Omental fat pad (tissue), 4 donors: ENCODE results near the gene SLC16A5. TPM values are rescaled to one million over a fixed set of nuclear protein-coding genes. Genes with fewer than 3 reads are reported as not detected.

Experiments used
- ATAC-seq: fragments of 150-250 bp; one replicate; pipeline ENCODE4 v1.9.1; 2016; ENCODE audit warnings: mild to moderate bottlenecking, moderate library complexity; ENCODE audit not compliant: low FRiP score
- DNase-seq: peaks from one replicate; pipeline ENCODE4 v3.0.0-alpha.2; 2019; ENCODE audit warnings: low spot score
- CTCF ChIP-seq, 3 donors: fragments of 450-650 bp; IDR thresholded peaks; one replicate each; pipeline ENCODE4 v1.5.1; 2016 to 2017; ENCODE audit warnings: antibody characterized with exemption in 3 of 3, mild to moderate bottlenecking in 3 of 3, moderate library complexity in 2 of 3
- total RNA-seq, 4 donors: library from RNA; depleted of rRNA; stranded (reverse); fragments of >200 nt; gene quantifications; one replicate each; pipeline ENCODE4 v1.1.0, GENCODE V29; 2016

SLC16A5 gene
- total RNA-seq, 4 donors from 2014 or later: 12.0 to 22.7 (median 16.4) TPM

- TF ChIP-seq CTCF (IDR thresholded peaks at IDR 0.05): no peak
- ATAC-seq (no peak), DNase-seq (no peak)
These were observed 3.4 kb downstream of the SLC16A5 start for GRCh38 chr17:75090871-75091854.

GRCh38 chr17:75091855-75092327 is 4.1 kb downstream of the SLC16A5 start:
- DNase-seq (no peak), ATAC-seq (no peak)
- TF ChIP-seq CTCF (IDR thresholded peaks at IDR 0.05): no peak

GRCh38 chr17:75093548-75094158 is 5.9 kb downstream of the SLC16A5 start:
- ATAC-seq (peak; percentile 57), DNase-seq (no peak)
- TF ChIP-seq CTCF (IDR thresholded peaks at IDR 0.05): no peak

- no peak for TF ChIP-seq CTCF (IDR thresholded peaks at IDR 0.05)
- no peak for ATAC-seq
- DNase-seq: no peak
These were observed 7.2 kb downstream of the SLC16A5 start for GRCh38 chr17:75094871-75095399.

- ATAC-seq (peak; percentile 57), DNase-seq (no peak)
- TF ChIP-seq CTCF (IDR thresholded peaks at IDR 0.05): no peak
These were observed 8.4 kb downstream of the SLC16A5 start for GRCh38 chr17:75096082-75096625.

GRCh38 chr17:75097865-75098264 is 10.1 kb downstream of the SLC16A5 start:
- DNase-seq (no peak), ATAC-seq (no peak)
- TF ChIP-seq CTCF (IDR thresholded peaks at IDR 0.05): no peak
